ENCODE data around the gene NCK1.

Gene NCK1

DNA sequence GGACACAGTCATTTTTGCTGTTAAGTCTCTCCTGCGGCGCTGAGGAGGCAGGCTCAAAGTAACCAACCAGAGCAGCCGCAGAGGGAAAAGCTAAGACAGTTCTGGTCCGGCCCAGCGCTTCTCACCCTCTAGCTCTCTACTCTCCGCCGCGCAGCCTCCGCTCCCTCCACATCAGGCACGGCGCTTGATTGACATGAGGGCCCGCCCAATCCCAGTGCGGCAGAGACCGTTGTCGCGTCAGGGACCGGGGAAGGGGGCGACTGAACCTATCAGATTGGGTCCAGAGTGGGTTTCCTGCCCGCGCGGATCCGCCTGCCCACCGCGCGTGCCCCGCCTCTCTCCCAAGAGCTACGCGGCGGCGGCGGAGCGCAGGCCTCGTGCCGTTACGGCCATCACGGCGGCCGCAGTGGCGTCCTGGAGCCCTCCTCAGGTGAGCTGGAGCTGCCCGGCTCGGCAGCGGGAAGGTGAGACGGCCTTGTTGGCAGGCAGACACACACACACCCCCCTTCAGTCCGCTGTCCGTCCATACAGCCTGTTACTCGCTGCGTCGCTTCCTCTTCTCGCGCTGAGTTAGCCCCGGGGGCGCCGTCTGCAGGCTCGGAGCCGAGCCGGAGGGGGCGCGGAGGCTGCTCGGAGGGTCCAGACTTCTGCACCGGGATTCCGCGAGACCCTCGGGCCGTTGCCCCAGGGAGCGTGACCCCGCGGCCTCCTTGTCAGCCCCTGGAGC is at the start of gene NCK1:
TSS of gene NCK1 (plus strand) at position 319 of the 727 bp plus-strand sequence. CDS start 65,794 bp downstream, outside the sequence.
- peak; percentile 92 for DNase-seq (ENCODE audit: low read depth)

DNA sequence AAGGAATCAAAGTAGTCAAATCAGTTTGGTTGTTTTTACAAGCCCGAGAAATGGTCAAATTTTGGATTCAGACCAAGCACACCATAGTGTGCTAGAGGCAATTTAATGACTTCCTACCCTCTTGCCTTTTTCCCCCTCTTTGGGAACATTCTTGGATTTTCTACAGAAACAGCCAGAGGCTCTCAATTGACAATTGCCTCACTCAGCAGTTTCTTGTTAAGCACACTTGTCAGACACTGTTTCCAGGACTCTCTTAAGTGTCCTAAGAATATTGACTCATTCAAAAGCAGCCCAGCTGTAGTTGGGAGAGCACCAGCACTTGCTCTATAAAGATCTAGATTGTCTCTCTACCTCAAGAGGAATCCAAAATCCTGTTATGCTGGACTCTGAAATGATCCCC is 44.6 kb upstream of the NCK1 start:
- DNase-seq (ENCODE audit: low read depth), result no peak

DNA sequence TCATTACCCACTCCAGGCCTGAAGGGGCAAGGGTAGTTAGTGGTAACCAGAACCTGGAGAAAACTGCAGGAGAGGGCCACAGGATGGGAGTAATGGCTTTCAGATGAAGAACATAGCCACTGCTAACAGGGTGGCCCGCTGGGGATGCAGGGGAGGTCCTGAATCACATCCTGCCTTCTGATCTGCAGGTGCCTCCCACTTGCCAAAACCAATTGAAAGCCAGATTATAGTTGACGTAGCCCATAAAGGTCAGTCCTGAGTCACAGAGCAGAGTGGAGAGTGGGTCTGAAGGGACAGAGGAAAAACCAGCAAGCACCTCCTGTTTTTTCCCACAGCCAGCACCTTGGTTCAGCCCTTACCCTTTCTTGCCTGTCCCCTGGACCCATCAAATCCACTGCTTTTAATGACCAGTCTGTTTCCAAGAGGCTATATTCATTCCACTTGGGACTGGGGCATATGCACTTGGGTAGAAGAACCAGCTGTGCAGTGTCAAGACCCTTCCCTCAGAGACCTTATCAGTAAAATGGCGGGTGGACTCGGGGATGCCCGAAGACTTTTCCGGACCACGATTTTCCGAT is 43.7 kb upstream of the NCK1 start:
- DNase-seq (ENCODE audit: low read depth), result peak; percentile 71

GRCh38 chr3:136818769-136819391 is 43.1 kb upstream of the NCK1 start, which contains the start of gene SLC35G2:
SLC35G2 (plus strand) TSS chr3:136819126; CDS start chr3:136854461, 35,335 bp downstream.
- DNase-seq (ENCODE audit: low read depth), result no peak

DNA sequence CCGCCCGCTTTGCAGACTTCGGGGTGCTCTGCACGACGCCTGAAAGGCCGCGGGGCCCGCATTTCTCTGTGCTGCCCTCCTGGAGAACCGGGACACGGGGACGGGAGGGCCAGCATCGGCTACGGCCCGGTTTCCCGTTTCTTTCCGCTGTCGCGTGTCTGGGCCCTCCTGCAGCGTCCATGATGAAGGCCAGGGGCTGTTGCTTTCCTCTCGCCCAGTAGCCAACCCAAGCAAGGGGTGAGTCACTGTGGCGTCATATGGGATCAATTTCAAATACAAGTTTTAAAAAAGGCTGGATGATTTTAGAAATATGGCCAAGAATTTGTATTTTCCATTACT is 42.6 kb upstream of the NCK1 start:
- no peak for DNase-seq (ENCODE audit: low read depth)

DNA sequence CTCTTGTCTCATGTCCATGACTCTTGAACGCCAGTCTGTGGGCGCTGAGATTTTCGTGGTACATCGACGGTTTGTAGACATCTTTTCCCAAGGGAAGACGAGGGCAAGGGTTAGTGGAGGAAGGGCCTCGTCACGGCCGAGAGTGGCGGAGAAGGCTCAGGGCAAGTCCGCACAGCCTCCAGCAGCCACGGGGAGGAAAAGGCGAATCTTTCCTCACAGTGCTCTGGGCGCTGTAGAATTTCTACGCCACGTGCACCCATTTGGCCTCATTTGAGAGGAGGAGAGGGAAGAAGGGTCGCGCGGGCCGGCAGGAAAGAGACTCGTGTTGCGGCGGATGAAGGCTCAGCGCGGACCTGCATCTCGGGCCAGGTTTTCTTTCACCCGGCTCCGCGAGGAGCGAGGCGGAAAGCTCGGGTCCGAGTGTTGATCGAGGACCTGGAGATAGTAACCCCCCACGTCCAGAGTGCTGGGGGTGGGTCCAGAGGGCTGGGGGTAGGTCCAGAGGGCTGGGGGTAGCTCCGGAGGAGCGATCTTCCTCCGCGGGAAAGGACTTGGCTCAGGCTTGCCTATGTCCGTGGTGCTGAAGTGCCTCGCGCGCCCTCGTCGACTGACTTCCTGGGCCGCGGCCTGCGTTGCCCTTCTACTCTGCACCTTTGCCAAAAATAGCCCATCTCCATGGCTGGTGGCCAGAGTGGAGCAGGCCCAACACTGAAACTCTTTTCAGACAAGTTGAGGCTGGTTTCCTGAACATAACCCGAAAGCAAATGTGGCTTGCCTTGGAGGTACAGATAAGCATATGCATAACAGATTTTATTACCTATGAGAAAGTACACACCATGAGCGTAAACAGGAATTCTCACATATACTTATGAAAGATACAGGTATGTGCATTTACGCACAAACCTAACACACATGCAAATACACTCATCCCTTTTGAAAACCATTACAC is 42.0 kb upstream of the NCK1 start:
- no peak for DNase-seq (ENCODE audit: low read depth)

- no peak for DNase-seq (ENCODE audit: low read depth)
These were observed 30.5 kb upstream of the NCK1 start for GRCh38 chr3:136831461-136831860.

DNA sequence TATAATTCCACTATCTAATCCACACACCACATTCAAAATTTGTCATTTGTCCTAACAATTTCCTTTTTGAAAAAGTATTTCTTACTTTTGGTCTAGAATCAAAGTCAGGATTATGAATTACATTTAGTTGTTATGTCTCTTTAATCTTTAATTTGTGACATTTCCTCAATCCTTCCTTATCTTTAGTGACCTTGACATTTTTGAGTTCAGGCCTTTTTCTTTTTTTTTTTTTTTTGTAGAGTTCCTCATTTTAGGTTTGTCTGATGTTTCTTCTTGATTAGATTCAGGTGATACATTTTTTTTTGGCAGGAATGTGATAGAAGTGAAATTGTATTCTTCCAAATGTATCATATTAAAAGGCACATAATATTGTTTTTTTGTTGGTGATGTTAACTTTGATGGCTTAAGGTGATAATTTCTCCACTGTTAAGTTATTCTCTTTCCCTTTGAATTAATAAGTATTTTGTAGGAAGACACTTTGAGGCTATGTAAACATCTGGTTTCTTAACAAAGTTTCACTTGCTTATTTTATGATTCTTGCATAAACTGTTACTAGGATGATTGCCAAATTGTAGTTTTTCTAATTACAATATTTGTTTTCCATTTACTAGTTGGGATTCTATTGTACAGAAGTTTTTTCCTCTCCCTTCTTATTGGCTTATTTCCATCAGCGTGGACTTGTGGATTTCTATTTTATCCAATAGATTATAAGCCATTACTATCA is 26.8 kb upstream of the NCK1 start:
- no peak for DNase-seq (ENCODE audit: low read depth)

GRCh38 chr3:136835813-136836510 is 26.0 kb upstream of the NCK1 start:
- DNase-seq (ENCODE audit: low read depth), result no peak

DNA sequence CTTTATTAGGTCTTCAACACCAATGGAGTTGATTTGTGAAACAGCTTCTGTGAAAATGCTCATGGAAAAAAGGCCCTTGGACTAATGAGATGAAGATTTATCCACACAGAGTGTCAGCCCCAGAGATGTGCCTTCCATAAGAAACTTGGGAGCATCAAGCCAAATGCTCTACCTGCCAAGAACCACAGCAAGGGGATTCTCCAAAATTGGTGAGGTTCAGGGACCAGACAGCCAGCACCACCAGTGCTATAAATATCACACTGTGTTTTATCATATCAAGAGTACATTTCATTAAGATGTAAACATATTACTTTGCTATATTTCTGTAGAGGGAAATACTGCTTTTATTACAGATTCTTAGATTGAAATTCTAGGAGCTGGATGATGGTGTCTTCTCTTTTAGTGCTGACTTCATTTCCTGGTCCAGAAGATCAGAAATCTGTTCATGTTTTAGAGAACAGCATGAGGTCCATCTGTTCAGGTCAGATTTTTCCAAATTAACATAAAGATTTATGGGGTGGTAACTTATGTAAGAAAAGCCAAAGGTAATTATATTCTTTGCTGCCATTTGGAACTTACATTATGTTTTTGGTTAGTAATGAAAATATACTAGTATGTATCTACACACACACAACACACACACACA is 25.4 kb upstream of the NCK1 start:
- no peak for DNase-seq (ENCODE audit: low read depth)

DNA sequence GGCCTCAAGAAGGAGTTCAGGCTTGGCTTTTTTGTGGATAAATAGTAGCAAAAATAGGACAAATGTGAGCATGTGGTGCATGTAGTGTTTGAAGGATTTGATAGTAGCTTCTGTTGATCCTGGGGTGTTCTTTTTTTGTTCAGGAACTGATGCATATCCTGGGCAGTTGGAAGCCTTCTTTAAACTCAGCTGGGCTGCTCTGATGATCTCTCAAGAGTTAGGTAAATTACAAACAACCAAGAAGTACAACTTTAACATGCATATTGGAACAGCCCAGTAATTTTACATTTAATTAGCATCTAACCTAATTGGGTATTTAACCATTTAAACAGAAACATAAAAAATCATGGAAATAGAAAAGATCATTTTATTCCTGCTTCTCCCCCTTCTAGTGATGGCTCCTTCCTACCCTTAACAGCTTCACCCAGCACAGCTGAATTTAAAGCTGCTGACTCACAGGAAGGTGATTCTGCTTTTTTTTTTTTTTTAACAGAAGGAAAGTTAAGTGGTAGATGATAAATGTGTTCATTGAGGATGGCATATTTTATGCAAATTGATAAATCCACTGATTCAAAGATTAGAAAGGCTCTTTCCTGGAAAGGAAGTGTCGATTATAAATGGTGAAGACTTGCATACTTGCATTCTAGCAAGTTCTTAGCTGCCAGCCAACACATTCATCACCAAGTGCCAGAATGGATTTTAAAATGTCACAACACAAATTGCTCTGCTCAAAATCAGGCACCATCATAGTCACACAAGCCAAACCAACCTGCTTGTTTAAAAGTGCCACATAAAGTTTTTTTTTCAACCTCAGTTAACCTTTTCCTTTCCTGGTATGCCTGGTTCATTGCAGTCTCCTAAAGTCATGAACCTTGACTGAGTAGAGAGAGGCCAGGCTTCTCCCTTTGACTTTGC is 23.1 kb upstream of the NCK1 start:
- no peak for DNase-seq (ENCODE audit: low read depth)

GRCh38 chr3:136839556-136839931 is 22.5 kb upstream of the NCK1 start:
- DNase-seq (ENCODE audit: low read depth), result no peak

DNA sequence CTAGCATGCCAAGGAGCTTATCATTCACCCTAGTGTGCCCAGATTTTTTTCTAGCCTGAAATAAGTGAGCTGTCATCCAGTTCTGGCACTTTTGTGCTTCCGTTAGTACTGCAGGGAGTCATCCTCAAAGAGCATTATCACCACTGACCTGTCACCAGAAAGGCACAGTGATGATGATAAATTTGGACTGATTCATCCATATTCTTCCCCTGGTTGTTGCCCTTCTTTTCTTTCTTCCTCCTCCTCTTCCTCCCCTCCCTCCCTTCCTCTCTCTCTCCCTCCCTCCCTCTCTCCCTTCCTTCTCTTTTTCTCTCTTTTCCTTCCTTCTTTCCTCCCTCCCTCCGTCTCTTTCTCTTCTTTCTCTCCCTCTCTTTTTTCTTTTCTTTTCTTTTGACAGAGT is 21.8 kb upstream of the NCK1 start:
- DNase-seq (ENCODE audit: low read depth), result no peak

- DNase-seq (ENCODE audit: low read depth), result no peak
These were observed 19.7 kb upstream of the NCK1 start for GRCh38 chr3:136842294-136842693.

DNA sequence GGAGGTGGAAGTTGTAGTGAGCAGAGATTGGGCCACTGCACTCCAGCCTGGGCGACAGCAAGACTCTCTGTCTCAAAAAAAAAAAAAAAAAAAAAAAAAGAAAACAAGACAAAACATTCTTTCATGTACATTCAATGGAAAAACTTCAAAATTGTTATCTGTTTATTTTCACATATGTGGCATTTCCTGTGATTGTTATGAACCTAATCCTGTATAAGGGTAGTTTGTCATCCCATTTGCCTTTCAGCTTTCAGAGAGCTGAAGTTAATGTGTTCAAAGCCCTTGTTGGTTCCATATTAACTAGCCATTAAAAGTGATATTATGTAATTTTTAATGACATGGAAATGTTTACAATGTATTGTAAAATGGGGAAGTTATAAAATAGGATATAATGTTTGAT is 17.3 kb upstream of the NCK1 start:
- DNase-seq (ENCODE audit: low read depth), result no peak

GRCh38 chr3:136852180-136852579 is 9.8 kb upstream of the NCK1 start:
- no peak for DNase-seq (ENCODE audit: low read depth)

- no peak for DNase-seq (ENCODE audit: low read depth)
These were observed 5.3 kb upstream of the NCK1 start for GRCh38 chr3:136856665-136857064.

- no peak for DNase-seq (ENCODE audit: low read depth)
These were observed 3.6 kb upstream of the NCK1 start for GRCh38 chr3:136858381-136858780.

DNA sequence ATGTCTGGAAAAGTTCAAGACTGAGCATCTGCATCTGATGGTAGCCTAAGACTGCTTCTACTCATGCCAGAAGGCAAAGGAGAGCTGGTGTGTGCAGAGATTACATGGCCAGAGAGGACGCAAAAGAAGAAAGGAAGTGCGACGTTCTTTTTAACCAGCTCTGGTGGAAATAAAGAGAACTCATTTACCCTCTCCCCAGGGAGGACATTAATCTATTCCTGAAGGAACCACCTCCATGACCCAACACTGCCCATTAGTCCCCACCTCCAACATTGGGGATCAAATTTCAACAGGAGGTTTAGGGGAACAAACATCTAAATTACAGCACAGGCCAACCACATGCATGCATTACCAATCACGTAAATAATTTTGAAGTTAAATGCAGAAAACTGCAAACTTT is 1.5 kb upstream of the NCK1 start:
- no peak for DNase-seq (ENCODE audit: low read depth)
